Dermis blood vessel endothelial cell (primary cell): ENCODE results near the gene HS6ST2. TPM values are rescaled to one million over a fixed set of nuclear protein-coding genes. Genes with fewer than 3 reads are reported as not detected.

ENCODE experiments used
- DNase-seq: peaks from one replicate; pipeline ENCODE4 v3.0.0; 2010
- total RNA-seq: library from RNA; depleted of rRNA; stranded (reverse); fragments of >200 nt; gene quantifications from 2 replicates; pipeline ENCODE4 v1.2.3, GENCODE V29; 2014

Gene HS6ST2
- total RNA-seq, 1 donor from 2014 or later: under 0.01 TPM

- no peak for DNase-seq
These were observed 115.1 kb downstream of the HS6ST2 start for GRCh38 chrX:132843363-132843762.

- no peak for DNase-seq
These were observed 115.8 kb downstream of the HS6ST2 start for GRCh38 chrX:132842460-132843238.

- DNase-seq: no peak
These were observed 120.5 kb downstream of the HS6ST2 start for GRCh38 chrX:132837967-132838366.

GRCh38 chrX:132837126-132837525 is 121.3 kb downstream of the HS6ST2 start:
- DNase-seq: peak; percentile 78

- peak; percentile 15 for DNase-seq
These were observed 122.0 kb downstream of the HS6ST2 start for GRCh38 chrX:132836471-132836870.

GRCh38 chrX:132834741-132835140 is 123.7 kb downstream of the HS6ST2 start:
- no peak for DNase-seq

- DNase-seq: no peak
These were observed 124.3 kb downstream of the HS6ST2 start for GRCh38 chrX:132834109-132834508.

GRCh38 chrX:132833373-132833772 is 125.1 kb downstream of the HS6ST2 start:
- DNase-seq: no peak

- no peak for DNase-seq
These were observed 127.0 kb downstream of the HS6ST2 start for GRCh38 chrX:132831336-132831973.

GRCh38 chrX:132822634-132823012 is 135.8 kb downstream of the HS6ST2 start:
- DNase-seq: no peak

- no peak for DNase-seq
These were observed 136.3 kb downstream of the HS6ST2 start for GRCh38 chrX:132821974-132822633.

- DNase-seq: no peak
These were observed 137.8 kb downstream of the HS6ST2 start for GRCh38 chrX:132820675-132821074.

- DNase-seq: no peak
These were observed 138.6 kb downstream of the HS6ST2 start for GRCh38 chrX:132819711-132820264.

GRCh38 chrX:132818638-132819037 is 139.8 kb downstream of the HS6ST2 start:
- DNase-seq: no peak

GRCh38 chrX:132815643-132816042 is 142.8 kb downstream of the HS6ST2 start:
- DNase-seq: no peak

- no peak for DNase-seq
These were observed 147.3 kb downstream of the HS6ST2 start for GRCh38 chrX:132810964-132811712.

GRCh38 chrX:132810488-132810887 is 147.9 kb downstream of the HS6ST2 start:
- DNase-seq: no peak

GRCh38 chrX:132809581-132809980 is 148.8 kb downstream of the HS6ST2 start:
- DNase-seq: peak; percentile 1

GRCh38 chrX:132807411-132808030 is 150.9 kb downstream of the HS6ST2 start:
- no peak for DNase-seq

- no peak for DNase-seq
These were observed 156.4 kb downstream of the HS6ST2 start for GRCh38 chrX:132802033-132802432.

GRCh38 chrX:132795181-132795580 is 163.2 kb downstream of the HS6ST2 start:
- DNase-seq: no peak

- no peak for DNase-seq
These were observed 166.7 kb downstream of the HS6ST2 start for GRCh38 chrX:132791714-132792113.
